VCaP (cell line): ENCODE measurements around the gene AMZ1.

Source experiments
- H3K27ac ChIP-seq: fragments of 450-650 bp; 2 replicates; pipeline ENCODE4 v1.5.1; 2017
- CTCF ChIP-seq: fragments of 450-650 bp; conservative IDR thresholded peaks from 2 replicates; pipeline ENCODE4 v1.5.1; 2017; ENCODE audit warnings: mild to moderate bottlenecking, moderate library complexity

The AMZ1 gene

GRCh38 chr7:2652736-2653060 lies 35.3 kb upstream of the AMZ1 start:
- H3K27ac ChIP-seq: no peak overlapping the region
- no peak for TF ChIP-seq CTCF

- H3K27ac ChIP-seq: no peak overlapping the region
- TF ChIP-seq CTCF: no peak
Observed at GRCh38 chr7:2654059-2654458, 33.9 kb upstream of the AMZ1 start.

- TF ChIP-seq CTCF: no peak
- H3K27ac ChIP-seq: no peak overlapping the region
Observed at GRCh38 chr7:2655870-2656614, 32.0 kb upstream of the AMZ1 start.

- TF ChIP-seq CTCF: no peak
- no peak overlapping the region for H3K27ac ChIP-seq
Observed at GRCh38 chr7:2657208-2657607, 30.8 kb upstream of the AMZ1 start.

- no peak for TF ChIP-seq CTCF
- H3K27ac ChIP-seq: no peak overlapping the region
Observed at GRCh38 chr7:2657920-2658671, 29.9 kb upstream of the AMZ1 start.

- TF ChIP-seq CTCF: no peak
- H3K27ac ChIP-seq: no peak overlapping the region
Observed at GRCh38 chr7:2658941-2659340, 29.1 kb upstream of the AMZ1 start.

- TF ChIP-seq CTCF: no peak
- H3K27ac ChIP-seq: no peak overlapping the region
Observed at GRCh38 chr7:2659556-2660358, 28.2 kb upstream of the AMZ1 start.
